SK-N-SH treated with all-trans-retinoic acid at 6 μM for 48 hours (cell line): ENCODE data around the gene PARP14.

Source experiments
- ATAC-seq: fragments of 200-7000 bp; cut with Tn5 transposase; 3 replicates; pipeline ENCODE4 v1.9.1; 2020; ENCODE audit warnings: mild to moderate bottlenecking, moderate library complexity
- BACH2 ChIP-seq: fragments of 250-450 bp; sonication (Bioruptor Pico); IDR thresholded peaks from 2 replicates; pipeline ENCODE4 v1.9.0; 2021; ENCODE audit warnings: mild to moderate bottlenecking, borderline replicate concordance
- CREB5 ChIP-seq: fragments of 250-450 bp; sonication (Bioruptor Pico); IDR thresholded peaks from 2 replicates; pipeline ENCODE4 v1.5.1; 2020; ENCODE audit warnings: low read depth, mild to moderate bottlenecking, moderate library complexity
- CSDC2 ChIP-seq: fragments of 250-450 bp; sonication (Bioruptor Pico); IDR thresholded peaks from 2 replicates; pipeline ENCODE4 v1.5.0; 2020; ENCODE audit warnings: mild to moderate bottlenecking, moderate library complexity
- CSRNP3 ChIP-seq: fragments of 250-450 bp; sonication (Bioruptor Pico); IDR thresholded peaks from 2 replicates; pipeline ENCODE4 v1.5.1; 2021; ENCODE audit warnings: mild to moderate bottlenecking, moderate library complexity
- ESRRG ChIP-seq: fragments of 250-450 bp; sonication (Bioruptor Pico); IDR thresholded peaks from 2 replicates; pipeline ENCODE4 v1.6.1; 2021; ENCODE audit warnings: mild to moderate bottlenecking
- GLIS3 ChIP-seq: fragments of 250-450 bp; sonication (Bioruptor Pico); IDR thresholded peaks from 2 replicates; pipeline ENCODE4 v1.5.0; 2020; ENCODE audit warnings: mild to moderate bottlenecking, moderate library complexity
- ISL1 ChIP-seq: fragments of 250-450 bp; sonication (Bioruptor Pico); IDR thresholded peaks from 2 replicates; pipeline ENCODE4 v2.1.2; 2022; ENCODE audit warnings: mild to moderate bottlenecking, moderate library complexity
- OSR1 ChIP-seq: fragments of 250-450 bp; sonication (Bioruptor Pico); IDR thresholded peaks from 2 replicates; pipeline ENCODE4 v1.8.0; 2022; ENCODE audit warnings: moderate library complexity, mild to moderate bottlenecking, inconsistent platforms
- PATZ1 ChIP-seq: fragments of 250-450 bp; sonication (Bioruptor Pico); IDR thresholded peaks from 2 replicates; pipeline ENCODE4 v1.8.0; 2020; ENCODE audit warnings: mild to moderate bottlenecking, moderate library complexity, borderline replicate concordance
- POU6F1 ChIP-seq: fragments of 250-450 bp; sonication (Bioruptor Pico); IDR thresholded peaks from 2 replicates; pipeline ENCODE4 v1.8.0; 2021; ENCODE audit warnings: low read depth, mild to moderate bottlenecking, moderate library complexity, borderline replicate concordance
- PPARA ChIP-seq: fragments of 250-450 bp; sonication (Bioruptor Pico); IDR thresholded peaks from 2 replicates; pipeline ENCODE4 v1.5.0; 2020; ENCODE audit warnings: mild to moderate bottlenecking, borderline replicate concordance
- RARB ChIP-seq: fragments of 250-450 bp; sonication (Bioruptor Pico); IDR thresholded peaks from 2 replicates; pipeline ENCODE4 v1.8.0; 2021; ENCODE audit warnings: mild to moderate bottlenecking, moderate library complexity
- SNAI2 ChIP-seq: fragments of 250-450 bp; sonication (Bioruptor Pico); IDR thresholded peaks from 2 replicates; pipeline ENCODE4 v1.5.0; 2020; ENCODE audit warnings: mild to moderate bottlenecking, moderate library complexity
- TCF4 ChIP-seq: fragments of 250-450 bp; sonication (Bioruptor Pico); IDR thresholded peaks from 2 replicates; pipeline ENCODE4 v1.8.0; 2021; ENCODE audit warnings: mild to moderate bottlenecking, moderate library complexity, borderline replicate concordance
- TSHZ2 ChIP-seq: fragments of 250-450 bp; sonication (Bioruptor Pico); IDR thresholded peaks from 2 replicates; pipeline ENCODE4 v1.5.0; 2020; ENCODE audit warnings: mild to moderate bottlenecking, moderate library complexity
- ZC3H10 ChIP-seq: fragments of 250-450 bp; sonication (Bioruptor Pico); IDR thresholded peaks from 2 replicates; pipeline ENCODE4 v1.5.1; 2021; ENCODE audit warnings: mild to moderate bottlenecking, moderate library complexity
- ZFP3 ChIP-seq: fragments of 250-450 bp; sonication (Bioruptor Pico); IDR thresholded peaks from 2 replicates; pipeline ENCODE4 v1.5.0; 2020; ENCODE audit warnings: mild to moderate bottlenecking, moderate library complexity
- ZNF565 ChIP-seq: fragments of 450-650 bp; formaldehyde crosslinking; conservative IDR thresholded peaks from 2 replicates; pipeline ENCODE4 v1.5.0; 2020; ENCODE audit warnings: low read depth, mild to moderate bottlenecking, moderate library complexity
- ZNF70 ChIP-seq: fragments of 450-650 bp; formaldehyde crosslinking; IDR thresholded peaks from 2 replicates; pipeline ENCODE4 v1.5.0; 2020; ENCODE audit warnings: mild to moderate bottlenecking, moderate library complexity
- ZNF8 ChIP-seq: fragments of 450-650 bp; formaldehyde crosslinking; IDR thresholded peaks from 2 replicates; pipeline ENCODE4 v1.5.0; 2020; ENCODE audit warnings: mild to moderate bottlenecking, moderate library complexity

Gene PARP14

GRCh38 chr3:122716667-122717066 is 36.0 kb downstream of the PARP14 start:
- TF ChIP-seq ZNF70 (no peak), ZC3H10 (CRISPR knock-in tag) (no peak), POU6F1 (CRISPR knock-in tag) (no peak), CSRNP3 (CRISPR knock-in tag) (no peak), SNAI2 (CRISPR knock-in tag) (no peak), RARB (CRISPR knock-in tag) (no peak), TCF4 (no peak), ZNF8 (no peak), PPARA (no peak), OSR1 (no peak), GLIS3 (no peak), ESRRG (CRISPR knock-in tag) (no peak), CSDC2 (no peak), CREB5 (CRISPR knock-in tag) (no peak)
- TF ChIP-seq, all 23 proteins: peak for 0
- no peak for ATAC-seq

- no peak for ATAC-seq
- TF ChIP-seq SNAI2 (CRISPR knock-in tag) (no peak), CREB5 (CRISPR knock-in tag) (no peak), CSDC2 (no peak), ZNF565 (CRISPR knock-in tag) (no peak), ZFP3 (no peak), TSHZ2 (no peak)
These were observed 38.8 kb downstream of the PARP14 start for GRCh38 chr3:122719273-122719921.

GRCh38 chr3:122725106-122725505 is 44.5 kb downstream of the PARP14 start:
- no peak for TF ChIP-seq ESRRG (CRISPR knock-in tag)
- ATAC-seq, result no peak

GRCh38 chr3:122727294-122727693 is 46.7 kb downstream of the PARP14 start:
- TF ChIP-seq PATZ1 (CRISPR knock-in tag) (no peak), CSRNP3 (CRISPR knock-in tag) (no peak), ZNF8 (no peak), TSHZ2 (no peak), BACH2 (CRISPR knock-in tag) (no peak), ISL1 (CRISPR knock-in tag) (no peak)
- ATAC-seq, result peak; percentile 23; the same call in 2 of the 3 replicates
